Natural killer cell treated with Interleukin-12 subunit alpha and Interleukin-12 subunit beta and Interleukin-15 and Interleukin-18, amount 100 ng/mL, for 72 hours (primary cell): ENCODE measurements around the gene ZNF358. TPM values are rescaled to one million over a fixed set of nuclear protein-coding genes. Genes with fewer than 3 reads are reported as not detected.

Source experiments
- ATAC-seq, 2 donors: fragments of 150-1000 bp; cut with Tn5 transposase in 1 of 2; sonication (Bioruptor Pico), chemical (Tn5 transposase) in 1 of 2; 2 replicates each; pipeline ENCODE4 v1.10.0; 2021
- DNase-seq: peaks from one replicate; pipeline ENCODE4 v3.0.0; 2022; ENCODE audit warnings: low spot score
- H3K27ac Mint-ChIP-seq, 2 donors: 1 replicate in 1 of 2; 2 replicates in 1 of 2; pipeline ENCODE4 v1.8.0; 2022; ENCODE audit warnings: mixed read lengths in 2 of 2, mild to moderate bottlenecking in 1 of 2, moderate library complexity in 1 of 2
- H3K27me3 Mint-ChIP-seq, 2 donors: 1 replicate in 1 of 2; 2 replicates in 1 of 2; pipeline ENCODE4 v1.8.0; 2022; ENCODE audit warnings: mixed read lengths in 2 of 2
- H3K36me3 Mint-ChIP-seq: one replicate; pipeline ENCODE4 v1.8.0; 2022; ENCODE audit warnings: mixed read lengths
- H3K4me1 Mint-ChIP-seq, 2 donors: 1 replicate in 1 of 2; 2 replicates in 1 of 2; pipeline ENCODE4 v1.8.0; 2022; ENCODE audit warnings: low read depth in 2 of 2, mixed read lengths in 2 of 2, mild to moderate bottlenecking in 1 of 2
- H3K4me3 Mint-ChIP-seq: one replicate; pipeline ENCODE4 v1.8.0; 2022; ENCODE audit warnings: mixed read lengths
- H3K9me3 Mint-ChIP-seq: 2 replicates; pipeline ENCODE4 v1.8.0; 2022; ENCODE audit warnings: mixed read lengths
- total RNA-seq, 2 donors: library from RNA; stranded (reverse); gene quantifications; one replicate each; pipeline ENCODE4 v1.2.3, GENCODE V29; 2022

Gene ZNF358
- total RNA-seq, 2 donors from 2014 or later = 10.2 to 15.6 TPM

GRCh38 chr19:7504684-7505083, 11.2 kb upstream of the ZNF358 start:
- DNase-seq (no peak), ATAC-seq (no peak)
- Mint-ChIP-seq H3K4me3 (no peak overlapping the region), H3K9me3 (no peaks in the 10 kb centered on the region), H3K27ac (no peak overlapping the region), H3K36me3 (no peaks in the 10 kb centered on the region), H3K27me3 (peaks cover 12 to 20% of the 10 kb centered on the region in 2 donors), H3K4me1 (peaks cover 0 to 11% of the 10 kb centered on the region in 2 donors)

DNA sequence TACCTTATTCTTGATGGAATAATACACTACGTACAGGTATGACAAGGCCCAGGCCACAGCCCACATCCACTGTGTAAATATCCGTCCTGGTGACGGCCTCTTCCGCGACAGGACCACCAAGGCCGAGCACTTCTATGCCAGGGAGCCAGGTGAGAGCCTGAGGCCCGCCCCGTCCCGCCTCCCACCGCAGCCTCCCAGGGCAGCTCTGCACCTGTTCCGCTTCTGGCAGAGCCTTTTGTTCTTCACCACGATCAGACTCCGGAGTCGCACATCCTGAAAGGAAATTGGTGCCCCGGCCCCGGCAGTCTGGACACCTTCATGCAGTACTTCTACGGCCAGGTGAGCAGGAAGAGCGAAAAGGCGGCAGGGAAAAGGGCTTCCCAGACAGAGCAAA, 10.6 kb upstream of the ZNF358 start:
- Mint-ChIP-seq H3K27me3 (peaks cover 13 to 20% of the 10 kb centered on the region in 2 donors), H3K4me3 (no peak overlapping the region), H3K4me1 (peaks cover 0 to 11% of the 10 kb centered on the region in 2 donors), H3K36me3 (no peaks in the 10 kb centered on the region), H3K27ac (no peak overlapping the region), H3K9me3 (no peaks in the 10 kb centered on the region)
- DNase-seq (no peak), ATAC-seq (no peak)

DNA sequence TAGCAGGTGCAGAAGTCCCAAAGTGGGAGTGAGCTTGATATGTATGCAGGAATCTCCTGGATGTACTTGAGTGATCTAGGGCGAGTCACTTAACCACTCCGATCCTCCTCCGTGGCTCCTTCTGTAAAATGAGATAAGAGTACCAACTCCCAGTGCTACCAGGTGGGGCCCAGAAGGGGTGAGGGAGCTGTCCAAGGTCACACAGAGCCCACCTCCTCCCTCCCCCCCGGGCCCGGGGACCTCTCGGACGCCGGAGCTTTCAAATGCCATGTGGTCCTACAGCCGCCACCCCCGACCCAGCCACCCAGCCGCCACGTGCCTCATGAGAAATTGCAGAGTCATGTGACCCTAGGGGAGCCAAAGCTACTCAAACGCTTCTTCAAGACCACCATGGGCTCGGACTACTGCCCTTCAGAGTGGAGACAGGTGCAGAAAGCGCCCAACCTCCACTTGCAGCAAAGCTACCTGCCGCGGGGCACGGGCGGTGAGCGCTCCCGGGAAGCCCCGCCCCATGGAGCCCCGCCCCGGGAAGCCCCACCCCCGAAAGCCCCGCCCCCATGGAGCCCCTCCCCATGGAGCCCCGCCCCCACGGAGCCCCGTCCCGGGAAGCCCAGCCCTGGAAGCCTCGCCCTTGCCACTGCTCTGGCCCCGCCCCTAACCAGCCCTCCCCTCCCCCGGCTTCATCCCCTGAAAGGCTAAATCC, 10.1 kb upstream of the ZNF358 start:
- DNase-seq (no peak), ATAC-seq (peak; percentile 61 to 69)
- Mint-ChIP-seq H3K27me3 (peaks cover 13 to 20% of the 10 kb centered on the region in 2 donors), H3K4me3 (peak overlapping the region; percentile 64), H3K4me1 (peaks cover 0 to 11% of the 10 kb centered on the region in 2 donors), H3K27ac (no peak overlapping the region), H3K9me3 (no peaks in the 10 kb centered on the region), H3K36me3 (no peaks in the 10 kb centered on the region)

DNA sequence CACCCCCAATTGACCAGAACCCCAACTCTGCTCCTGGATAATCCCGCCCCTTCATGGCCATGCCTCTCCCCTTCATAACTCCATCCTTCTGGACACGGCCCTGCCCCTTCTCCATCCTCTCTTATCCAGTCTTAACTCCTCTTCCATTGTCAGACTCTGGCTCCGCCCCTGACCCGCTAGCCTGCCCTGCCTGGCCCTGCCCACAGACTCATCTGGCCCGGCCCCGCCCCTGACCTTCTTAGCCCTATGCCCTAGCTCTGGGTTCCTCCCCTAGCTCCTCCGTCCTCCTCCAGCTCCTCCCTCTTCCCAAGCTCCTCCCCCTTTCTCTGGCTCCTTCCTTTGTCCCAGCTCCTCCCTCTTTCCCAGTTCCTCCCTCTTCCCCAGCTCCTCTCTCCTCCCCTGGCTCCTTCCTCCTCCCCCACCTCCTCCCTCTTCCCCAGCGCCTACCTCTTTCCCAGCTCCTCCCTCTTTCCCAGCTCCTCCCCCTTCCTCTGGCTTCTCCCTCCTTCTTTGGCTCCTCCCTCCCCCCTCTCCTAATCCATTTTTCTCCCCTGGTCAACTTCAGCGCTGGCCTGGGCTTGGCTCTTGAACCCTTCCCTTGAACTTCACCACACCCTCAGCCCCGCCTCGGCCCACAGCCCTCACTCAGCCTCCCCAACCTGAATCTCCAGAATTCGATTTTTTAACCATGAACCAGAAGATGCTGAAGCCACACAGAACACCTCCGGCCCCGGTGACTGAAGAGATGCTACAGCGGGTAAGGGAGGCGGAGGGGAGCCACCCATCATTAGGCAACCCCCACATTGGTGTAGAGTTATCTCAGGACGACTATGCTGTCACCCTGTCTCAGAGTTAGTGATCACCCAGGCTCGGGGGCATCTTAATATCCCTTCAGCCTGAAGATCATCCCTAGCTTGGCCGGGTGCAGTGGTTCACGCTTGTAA, 9.2 kb upstream of the ZNF358 start:
- H3K9me3 Mint-ChIP-seq = no peaks in the 10 kb centered on the region
- no peaks in the 10 kb centered on the region for H3K36me3 Mint-ChIP-seq
- ATAC-seq = peak; percentile 75 to 83
- peaks cover 9 to 18% of the 10 kb centered on the region in 2 donors for H3K27me3 Mint-ChIP-seq
- H3K27ac Mint-ChIP-seq = no peak overlapping the region
- DNase-seq = no peak
- peak overlapping the region; percentile 64 for H3K4me3 Mint-ChIP-seq
- H3K4me1 Mint-ChIP-seq = peaks cover 0 to 9% of the 10 kb centered on the region in 2 donors

DNA sequence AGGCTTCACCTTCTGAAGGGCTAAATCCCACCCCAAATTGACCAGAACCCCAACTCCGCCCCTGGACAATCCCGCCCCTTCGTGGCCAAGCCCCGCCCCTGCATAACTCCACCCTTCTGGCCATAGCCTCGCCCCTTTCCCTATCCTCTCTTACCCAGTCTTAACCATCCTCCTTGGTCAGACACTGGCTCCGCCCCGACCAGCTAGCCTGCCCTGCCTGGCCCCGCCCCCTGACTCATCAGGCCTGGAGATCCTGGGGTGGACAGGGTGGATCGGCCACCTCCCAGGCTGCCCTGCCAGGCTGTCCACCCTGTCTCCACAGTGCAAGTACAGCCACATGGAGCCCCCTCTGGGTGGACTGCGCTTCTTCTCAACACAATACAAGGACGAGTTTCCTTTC, 8.0 kb upstream of the ZNF358 start:
- no peak overlapping the region for H3K4me3 Mint-ChIP-seq
- H3K27ac Mint-ChIP-seq = no peak overlapping the region
- peaks cover 0 to 9% of the 10 kb centered on the region in 2 donors for H3K4me1 Mint-ChIP-seq
- no peaks in the 10 kb centered on the region for H3K36me3 Mint-ChIP-seq
- no peaks in the 10 kb centered on the region for H3K9me3 Mint-ChIP-seq
- peaks cover 6 to 16% of the 10 kb centered on the region in 2 donors for H3K27me3 Mint-ChIP-seq
- ATAC-seq (peak; percentile 72 to 80), DNase-seq (no peak)

- Mint-ChIP-seq H3K27ac (no peak overlapping the region), H3K4me1 (peaks cover 0 to 12% of the 10 kb centered on the region in 2 donors), H3K36me3 (no peaks in the 10 kb centered on the region), H3K9me3 (no peaks in the 10 kb centered on the region), H3K27me3 (peaks cover 6 to 13% of the 10 kb centered on the region in 2 donors), H3K4me3 (no peak overlapping the region)
- no peak for ATAC-seq
- no peak for DNase-seq
Measured at GRCh38 chr19:7509625-7510024, 6.3 kb upstream of the ZNF358 start.

DNA sequence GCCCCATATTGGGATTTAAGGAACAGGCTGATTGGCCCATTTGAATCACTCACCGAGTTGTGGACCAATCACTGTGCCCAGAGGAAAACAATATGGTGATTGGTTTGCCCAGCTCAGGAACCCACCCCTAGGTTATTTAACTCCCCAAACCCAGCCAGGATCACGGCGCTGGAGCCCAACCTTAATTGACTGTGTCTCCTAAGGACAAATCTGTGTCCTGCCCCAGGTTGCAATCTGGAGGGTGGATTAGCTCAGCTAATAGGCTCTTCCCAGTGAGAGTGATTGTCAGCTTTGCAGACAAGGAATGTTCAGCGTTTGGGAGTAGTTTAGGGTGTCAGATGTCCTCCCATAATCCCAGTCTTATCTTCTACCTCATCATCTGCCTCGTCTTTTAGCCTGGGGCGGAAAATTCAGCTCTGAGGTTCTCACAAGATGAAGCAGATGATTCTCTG, 3.5 kb upstream of the ZNF358 start:
- no peak for ATAC-seq
- Mint-ChIP-seq H3K4me3 (no peak overlapping the region), H3K4me1 (peaks cover 8 to 12% of the 10 kb centered on the region in 2 donors), H3K9me3 (no peaks in the 10 kb centered on the region), H3K27me3 (peaks cover 13 to 15% of the 10 kb centered on the region in 2 donors), H3K27ac (no peak overlapping the region), H3K36me3 (no peaks in the 10 kb centered on the region)
- no peak for DNase-seq

- no peaks in the 10 kb centered on the region for H3K9me3 Mint-ChIP-seq
- H3K27ac Mint-ChIP-seq = peak overlapping the region; percentile 74 to 87
- ATAC-seq (no peak), DNase-seq (no peak)
- no peaks in the 10 kb centered on the region for H3K36me3 Mint-ChIP-seq
- H3K4me3 Mint-ChIP-seq = peak overlapping the region; percentile 77
- H3K4me1 Mint-ChIP-seq = peaks cover 8 to 15% of the 10 kb centered on the region in 2 donors
- peaks cover 8 to 15% of the 10 kb centered on the region in 2 donors for H3K27me3 Mint-ChIP-seq
Measured at GRCh38 chr19:7513809-7514642, 1.9 kb upstream of the ZNF358 start.

DNA sequence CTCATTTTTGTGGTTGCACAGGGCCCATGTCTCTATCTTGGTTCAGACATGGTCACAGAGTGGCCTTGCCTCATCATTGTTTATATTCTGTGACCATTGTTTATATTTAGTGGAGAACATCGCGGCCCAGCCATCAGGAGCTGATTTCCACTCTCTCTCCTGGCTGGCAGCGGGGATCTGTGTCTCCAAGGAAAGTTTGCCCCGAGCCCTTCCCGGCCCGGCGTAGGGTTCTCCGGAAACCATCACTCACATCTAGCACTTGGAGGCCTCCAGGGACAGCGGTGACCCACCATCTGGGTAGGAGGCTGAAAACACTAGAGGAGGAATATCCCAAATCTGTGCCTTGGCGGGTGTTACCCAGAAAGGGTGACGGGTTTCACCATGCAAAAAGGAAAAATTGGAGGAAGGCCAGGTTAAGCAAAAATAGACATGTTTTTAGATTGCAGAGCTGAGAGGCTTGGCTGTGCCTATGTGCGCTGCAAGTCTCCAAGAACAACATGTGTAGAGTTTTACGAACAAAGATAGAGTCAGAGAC, 726 bp upstream of the ZNF358 start:
- no peaks in the 10 kb centered on the region for H3K9me3 Mint-ChIP-seq
- H3K27ac Mint-ChIP-seq = peak overlapping the region; percentile 74 to 87
- peak overlapping the region; percentile 95 for H3K4me3 Mint-ChIP-seq
- H3K4me1 Mint-ChIP-seq = peaks cover 8 to 15% of the 10 kb centered on the region in 2 donors
- ATAC-seq = no peak
- peaks cover 4 to 9% of the 10 kb centered on the region in 2 donors for H3K27me3 Mint-ChIP-seq
- no peaks in the 10 kb centered on the region for H3K36me3 Mint-ChIP-seq
- DNase-seq = no peak

DNA sequence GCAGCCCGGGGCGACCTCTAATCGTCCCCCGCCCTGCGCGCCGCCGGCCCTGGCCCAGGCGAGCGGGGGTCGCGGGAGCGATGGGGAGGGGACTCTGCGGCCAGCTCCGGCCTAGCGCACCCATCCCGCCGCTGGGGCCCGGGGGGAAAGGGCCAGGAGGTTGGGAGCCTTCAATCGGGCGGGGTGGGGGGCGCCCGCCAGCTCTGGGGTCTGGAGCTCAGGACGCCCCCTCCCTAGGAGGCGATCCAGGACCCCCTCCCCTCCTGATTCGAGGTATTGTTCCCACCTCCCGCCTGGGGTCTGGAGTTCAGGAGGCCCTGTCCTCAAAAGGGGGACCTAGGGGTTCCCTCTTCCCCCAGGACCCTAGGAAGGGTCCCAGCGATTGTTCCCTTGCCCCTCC, 430 bp downstream of the ZNF358 start:
- peaks cover 11 to 15% of the 10 kb centered on the region in 2 donors for H3K4me1 Mint-ChIP-seq
- peak overlapping the region; percentile 64 for H3K4me3 Mint-ChIP-seq
- no peaks in the 10 kb centered on the region for H3K36me3 Mint-ChIP-seq
- H3K27ac Mint-ChIP-seq = peak overlapping the region in 1 of 2 donors; percentile 65
- no peaks in the 10 kb centered on the region for H3K9me3 Mint-ChIP-seq
- peaks cover 4 to 9% of the 10 kb centered on the region in 2 donors for H3K27me3 Mint-ChIP-seq
- ATAC-seq (no peak), DNase-seq (no peak)

DNA sequence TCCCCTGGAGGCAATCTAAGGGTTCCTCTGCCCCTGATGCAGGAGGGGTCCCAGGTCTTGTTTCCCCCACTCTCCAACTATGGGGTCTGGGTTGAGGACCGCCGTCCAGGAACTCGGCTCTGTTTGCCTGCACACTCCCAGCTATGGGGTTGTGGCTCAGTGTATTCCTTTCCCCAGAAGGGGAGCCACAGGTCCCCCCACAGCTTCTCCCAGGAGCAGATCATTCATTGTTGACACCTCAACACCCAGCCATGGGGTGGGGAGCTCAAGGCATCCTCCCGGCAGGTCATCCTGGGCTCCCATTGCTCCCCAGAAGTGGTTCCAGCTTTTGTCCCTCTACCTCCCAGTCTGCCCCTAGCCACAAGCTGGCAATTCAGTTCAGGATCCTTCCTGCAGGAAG, 975 bp downstream of the ZNF358 start:
- Mint-ChIP-seq H3K36me3 (no peaks in the 10 kb centered on the region), H3K9me3 (no peaks in the 10 kb centered on the region), H3K27me3 (peaks cover 4 to 9% of the 10 kb centered on the region in 2 donors), H3K4me3 (peak overlapping the region; percentile 64), H3K4me1 (peaks cover 17 to 18% of the 10 kb centered on the region in 2 donors), H3K27ac (peak overlapping the region in 1 of 2 donors; percentile 65)
- ATAC-seq (no peak), DNase-seq (no peak)

DNA sequence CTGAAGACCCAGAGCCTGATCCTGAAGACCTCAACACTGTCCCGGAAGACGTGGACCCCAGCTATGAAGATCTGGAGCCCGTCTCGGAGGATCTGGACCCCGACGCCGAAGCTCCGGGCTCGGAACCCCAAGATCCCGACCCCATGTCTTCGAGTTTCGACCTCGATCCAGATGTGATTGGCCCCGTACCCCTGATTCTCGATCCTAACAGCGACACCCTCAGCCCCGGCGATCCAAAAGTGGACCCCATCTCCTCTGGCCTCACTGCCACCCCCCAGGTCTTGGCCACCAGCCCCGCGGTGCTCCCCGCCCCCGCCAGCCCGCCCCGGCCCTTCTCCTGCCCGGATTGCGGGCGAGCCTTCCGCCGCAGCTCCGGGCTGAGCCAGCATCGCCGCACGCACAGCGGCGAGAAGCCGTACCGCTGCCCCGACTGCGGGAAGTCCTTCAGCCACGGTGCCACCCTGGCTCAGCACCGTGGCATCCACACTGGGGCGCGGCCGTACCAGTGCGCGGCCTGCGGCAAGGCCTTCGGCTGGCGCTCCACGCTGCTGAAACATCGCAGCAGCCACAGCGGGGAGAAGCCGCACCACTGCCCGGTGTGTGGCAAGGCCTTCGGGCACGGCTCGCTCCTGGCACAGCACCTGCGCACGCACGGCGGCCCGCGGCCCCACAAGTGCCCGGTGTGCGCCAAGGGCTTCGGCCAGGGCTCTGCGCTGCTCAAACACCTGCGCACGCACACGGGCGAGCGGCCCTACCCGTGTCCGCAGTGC, 3.6 kb downstream of the ZNF358 start:
- H3K4me1 Mint-ChIP-seq = peaks cover 21% of the 10 kb centered on the region in 2 donors
- no peaks in the 10 kb centered on the region for H3K9me3 Mint-ChIP-seq

More for the DNA sequence above, 3.6 kb downstream of the ZNF358 start:
- DNase-seq (no peak), ATAC-seq (no peak)
- peaks cover 4 to 9% of the 10 kb centered on the region in 2 donors for H3K27me3 Mint-ChIP-seq
- H3K27ac Mint-ChIP-seq = no peak overlapping the region
- no peaks in the 10 kb centered on the region for H3K36me3 Mint-ChIP-seq
- no peak overlapping the region for H3K4me3 Mint-ChIP-seq
